ENCODE data around the gene KRTAP5-4.

The KRTAP5-4 gene

DNA sequence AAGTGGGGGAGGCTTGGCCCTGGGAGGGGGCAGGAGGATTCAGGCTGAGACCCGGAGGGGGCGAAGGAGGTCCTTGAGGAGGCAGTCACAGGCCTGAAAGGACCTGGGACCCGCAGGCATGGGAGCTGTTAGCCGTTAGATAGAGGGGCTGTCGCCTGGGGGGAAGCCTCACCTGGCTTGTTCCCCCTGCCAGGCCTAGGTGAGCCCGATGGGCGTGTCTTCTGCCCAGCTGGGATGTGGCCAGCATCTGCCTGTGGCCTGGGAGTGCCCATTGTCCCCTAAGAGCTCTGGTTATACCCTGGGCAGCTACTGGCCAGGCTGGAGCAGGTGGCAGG lies 48.1 kb downstream of the KRTAP5-4 start:
- H3K27ac ChIP-seq, result no peak overlapping the region
- peak overlapping the region; percentile 74 for H3K4me2 ChIP-seq
- H3K9ac ChIP-seq, result no peak overlapping the region
- no peak overlapping the region for H3K4me3 ChIP-seq (IDR thresholded peaks at IDR 0.05; ENCODE audit: insufficient read depth, low read depth, low read length)
- H3K27me3 ChIP-seq (ENCODE audit: insufficient read depth, low read depth), result peaks cover 62% of the 10 kb centered on the region
- no peaks in the 10 kb centered on the region for H4K20me1 ChIP-seq (ENCODE audit: insufficient read depth)
- no peaks in the 10 kb centered on the region for H3K4me1 ChIP-seq (ENCODE audit: low read depth, poor library complexity, severe bottlenecking)
- H3K79me2 ChIP-seq (ENCODE audit: insufficient read depth, low read depth), result no peaks in the 10 kb centered on the region
- no peaks in the 10 kb centered on the region for H3K36me3 ChIP-seq (ENCODE audit: insufficient read depth)
- H2AFZ ChIP-seq (ENCODE audit: low read depth), result peak overlapping the region; percentile 73
- no peak for TF ChIP-seq CTCF (conservative IDR thresholded peaks at IDR 0.05; ENCODE audit: low read depth, low read length)

DNA sequence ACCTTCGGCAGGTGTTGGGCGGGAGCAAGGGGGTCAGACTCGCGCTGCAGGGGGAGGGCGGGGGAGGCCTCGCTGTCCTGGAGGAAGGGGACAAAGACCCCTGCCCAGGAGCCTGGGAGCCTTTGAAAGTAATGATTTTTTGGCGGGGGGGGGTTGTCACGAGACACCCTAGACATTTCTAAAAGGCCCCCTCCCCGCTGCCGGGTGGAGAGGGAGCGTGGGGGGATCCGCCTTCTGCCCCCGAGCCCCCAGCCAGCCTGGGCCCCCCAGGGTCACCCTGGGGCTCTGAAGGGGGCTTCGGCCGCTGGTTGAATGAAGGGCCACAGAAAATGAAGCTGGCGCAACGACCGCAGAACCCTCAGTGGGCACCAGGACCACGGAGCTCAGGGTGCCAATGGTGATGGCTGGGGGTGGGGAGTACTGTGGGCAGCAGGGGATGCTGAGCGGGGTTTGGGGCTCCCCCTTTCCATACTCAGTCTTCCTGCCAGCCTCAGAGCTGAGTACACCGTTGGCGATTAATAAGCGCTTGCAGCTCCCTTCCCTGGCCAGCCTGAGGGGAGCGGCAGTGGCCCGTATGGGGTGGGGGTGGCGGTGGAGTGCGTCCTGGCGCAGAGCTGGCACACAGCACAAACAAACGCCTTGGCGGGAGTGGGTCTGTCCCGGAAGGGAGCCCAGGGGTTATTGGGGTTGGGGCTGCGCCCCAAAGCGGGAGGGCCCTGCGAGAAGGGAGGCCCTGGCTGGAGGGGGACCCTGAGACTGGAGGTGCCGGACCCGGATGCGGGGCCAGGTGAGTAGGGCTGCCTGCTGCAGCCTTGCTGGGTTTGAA lies 48.6 kb downstream of the KRTAP5-4 start:
- TF ChIP-seq CTCF (conservative IDR thresholded peaks at IDR 0.05; ENCODE audit: low read depth, low read length), result no peak
- Histone ChIP-seq H4K20me1 (ENCODE audit: insufficient read depth) (no peaks in the 10 kb centered on the region), H3K4me1 (ENCODE audit: low read depth, poor library complexity, severe bottlenecking) (no peaks in the 10 kb centered on the region), H2AFZ (ENCODE audit: low read depth) (no peak overlapping the region), H3K9ac (no peak overlapping the region), H3K27ac (no peak overlapping the region), H3K4me3 (IDR thresholded peaks at IDR 0.05; ENCODE audit: insufficient read depth, low read depth, low read length) (no peak overlapping the region), H3K27me3 (ENCODE audit: insufficient read depth, low read depth) (peaks cover 58% of the 10 kb centered on the region), H3K4me2 (peak overlapping the region; percentile 74; the same call in 1 of the 2 replicates), H3K36me3 (ENCODE audit: insufficient read depth) (no peaks in the 10 kb centered on the region), H3K79me2 (ENCODE audit: insufficient read depth, low read depth) (no peaks in the 10 kb centered on the region)

DNA sequence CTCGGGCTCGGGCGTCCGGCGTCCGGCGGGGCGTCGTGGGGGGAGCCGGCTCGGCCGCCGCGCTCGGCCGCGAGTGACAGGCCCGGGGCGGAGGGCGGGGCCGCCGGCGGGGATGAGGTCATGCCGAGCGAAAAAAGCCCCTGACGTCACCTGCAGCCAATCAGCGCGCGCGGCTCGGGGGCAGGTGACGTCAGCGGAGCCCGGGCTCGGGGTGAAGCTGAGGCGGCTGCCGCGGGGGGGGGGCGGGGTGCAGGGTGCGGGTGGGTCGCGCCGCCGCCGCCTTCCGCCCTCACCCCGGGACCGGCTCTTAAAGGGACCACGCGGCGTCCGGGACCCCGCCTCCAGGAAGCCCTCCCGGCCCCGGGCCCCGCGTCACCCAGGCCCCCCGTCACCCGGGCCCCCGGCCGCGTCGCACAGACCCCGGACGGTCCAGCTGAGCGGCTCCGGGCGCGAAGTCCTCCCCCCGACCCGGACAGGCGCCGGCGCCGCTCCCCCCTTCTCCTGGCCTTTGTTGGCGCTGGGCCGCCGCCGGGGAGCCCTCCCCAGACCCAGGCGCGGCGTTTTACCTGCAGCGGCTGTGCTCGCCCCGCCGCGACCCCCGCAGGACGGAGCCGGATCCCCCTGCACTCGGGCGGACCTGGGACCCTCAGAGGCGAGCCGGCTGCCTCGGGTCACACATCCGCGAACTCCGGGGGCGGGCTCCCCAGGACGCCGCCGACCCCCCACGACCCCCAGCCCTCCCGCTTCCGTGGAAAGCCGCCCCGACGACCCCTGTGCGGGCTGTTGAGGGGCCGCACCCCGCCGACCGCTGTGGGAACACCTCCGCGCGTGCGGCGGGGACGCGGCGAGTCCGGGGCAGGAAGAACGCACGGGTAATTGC lies 49.5 kb downstream of the KRTAP5-4 start, which contains the start of gene DUSP8:
Gene DUSP8 (minus strand): TSS at position 75 of the 880 bp plus-strand sequence. CDS start 6,445 bp downstream, outside the sequence.
- Histone ChIP-seq H3K4me3 (IDR thresholded peaks at IDR 0.05; ENCODE audit: insufficient read depth, low read depth, low read length) (no peak within 1 kb of the TSS), H3K27ac (no peak within 1 kb of the TSS), H3K27me3 (ENCODE audit: insufficient read depth, low read depth) (peaks cover 50% of the 10 kb centered on the region), H3K36me3 (ENCODE audit: insufficient read depth) (no peaks in the 10 kb centered on the region), H3K79me2 (ENCODE audit: insufficient read depth, low read depth) (no peaks in the 10 kb centered on the region), H3K4me2 (no peak within 1 kb of the TSS), H4K20me1 (ENCODE audit: insufficient read depth) (no peaks in the 10 kb centered on the region), H3K4me1 (ENCODE audit: low read depth, poor library complexity, severe bottlenecking) (no peaks in the 10 kb centered on the region), H2AFZ (ENCODE audit: low read depth) (peak within 1 kb of the TSS; percentile 54; the same call in 1 of the 2 replicates), H3K9ac (peak within 1 kb of the TSS; percentile 47; the same call in 1 of the 2 replicates)
- no peak for TF ChIP-seq CTCF (conservative IDR thresholded peaks at IDR 0.05; ENCODE audit: low read depth, low read length)

GRCh38 chr11:1571760-1572196 lies 50.2 kb downstream of the KRTAP5-4 start:
- Histone ChIP-seq H3K4me3 (IDR thresholded peaks at IDR 0.05; ENCODE audit: insufficient read depth, low read depth, low read length) (no peak overlapping the region), H3K79me2 (ENCODE audit: insufficient read depth, low read depth) (no peaks in the 10 kb centered on the region), H4K20me1 (ENCODE audit: insufficient read depth) (no peaks in the 10 kb centered on the region), H3K27me3 (ENCODE audit: insufficient read depth, low read depth) (peaks cover 44% of the 10 kb centered on the region), H3K36me3 (ENCODE audit: insufficient read depth) (no peaks in the 10 kb centered on the region), H2AFZ (ENCODE audit: low read depth) (no peak overlapping the region), H3K4me1 (ENCODE audit: low read depth, poor library complexity, severe bottlenecking) (no peaks in the 10 kb centered on the region), H3K4me2 (no peak overlapping the region), H3K9ac (no peak overlapping the region), H3K27ac (no peak overlapping the region)
- TF ChIP-seq CTCF (conservative IDR thresholded peaks at IDR 0.05; ENCODE audit: low read depth, low read length), result no peak

Data from KMS-11 (cell line).